Esophagus muscularis mucosa (tissue), 4 donors: ENCODE data around the gene MGAT1. TPM values are rescaled to one million over a fixed set of nuclear protein-coding genes. Genes with fewer than 3 reads are reported as not detected.

ENCODE experiments used
- DNase-seq: peaks from one replicate; pipeline ENCODE4 v3.0.0-alpha.2; 2017; ENCODE audit errors: extremely low spot score
- H3K27ac ChIP-seq, 4 donors: fragments of 200-600 bp; sonication (generic); replicated peaks in 1 of 4; 1 replicate in 3 of 4; 2 replicates in 1 of 4; pipeline ENCODE4 v1.5.1; 2016 to 2019; ENCODE audit warnings: mild to moderate bottlenecking in 1 of 4
- H3K27me3 ChIP-seq, 4 donors: fragments of 200-600 bp; sonication (generic); one replicate each; pipeline versions ENCODE4 v1.5.1 to v1.6.0; 2016 to 2019
- H3K36me3 ChIP-seq, 4 donors: fragments of 200-600 bp; sonication (generic); one replicate each; pipeline ENCODE4 v1.5.1; 2016 to 2019
- H3K4me1 ChIP-seq, 4 donors: fragments of 200-600 bp; sonication (generic); one replicate each; pipeline ENCODE4 v1.5.1; 2016 to 2019
- H3K4me3 ChIP-seq, 4 donors: fragments of 200-600 bp; sonication (generic); 1 replicate in 2 of 4; 2 replicates in 2 of 4; pipeline ENCODE4 v1.5.1; 2016 to 2019; ENCODE audit warnings: mild to moderate bottlenecking in 4 of 4, moderate library complexity in 1 of 4
- H3K9me3 ChIP-seq, 4 donors: fragments of 200-600 bp; sonication (generic); 1 replicate in 3 of 4; 2 replicates in 1 of 4; pipeline ENCODE4 v1.5.1; 2016 to 2019
- EP300 ChIP-seq: sonication (generic); formaldehyde crosslinking; IDR thresholded peaks from one replicate; pipeline ENCODE4 v1.6.1; 2017; ENCODE audit warnings: antibody characterized with exemption
- POLR2A ChIP-seq: fragments of 450-650 bp; IDR thresholded peaks from one replicate; pipeline ENCODE4 v1.6.1; 2017; ENCODE audit warnings: antibody characterized with exemption, moderate library complexity, mild to moderate bottlenecking, low read depth
- POLR2AphosphoS5 ChIP-seq, 2 donors: sonication (generic); formaldehyde crosslinking; IDR thresholded peaks; one replicate each; pipeline ENCODE4 v1.6.1; 2017; ENCODE audit warnings: antibody characterized with exemption in 2 of 2
- WGBS: methylation state at CpG from one replicate; pipeline ENCODE4 v1.1.5; 2018; 5-methylcytosine and 5-hydroxymethylcytosine counted together
- intact Hi-C: fragments of 100-400 bp; cut with DNase I; formaldehyde crosslinking; loops from one replicate; pipeline ENCODE4 v1.15.1; 2023
- total RNA-seq, 4 donors: library from RNA; depleted of rRNA; stranded (reverse); fragments of >200 nt; gene quantifications; one replicate each; pipeline versions ENCODE4 v1.1.0 to v1.2.1, GENCODE V29; 2016
- TF ChIP-seq, protein P1 (sequence below), 3 experiments: fragments of 200-600 bp in 2 of 3; fragments of 450-650 bp in 1 of 3; sonication (generic) in 2 of 3; IDR thresholded peaks; one replicate each; pipeline ENCODE4 v1.5.1; 2017 to 2019; ENCODE audit warnings: antibody characterized with exemption in 3 of 3, mild to moderate bottlenecking in 2 of 3, moderate library complexity in 1 of 3

MGAT1 gene
- total RNA-seq, 4 donors from 2014 or later: 132 to 205 (median 190) TPM

DNA sequence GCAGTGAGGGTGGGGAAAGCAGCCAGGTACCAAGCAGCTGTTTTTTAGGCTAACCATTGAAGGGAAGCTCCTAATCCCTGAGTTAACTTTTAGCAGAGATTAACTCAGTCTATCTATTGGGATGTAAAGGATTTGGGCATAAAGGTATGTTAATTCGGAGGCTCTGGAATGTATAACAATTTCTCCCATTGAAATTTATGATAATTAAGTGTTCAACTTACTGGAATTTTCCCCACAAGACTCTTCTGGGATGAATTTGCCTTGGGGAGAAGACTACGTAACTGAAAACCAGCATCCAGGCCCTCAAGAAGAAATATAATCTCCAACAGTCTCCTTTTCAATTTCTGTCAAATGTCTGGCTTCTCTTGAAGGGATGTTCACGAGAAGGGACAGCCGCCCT lies 34.9 kb upstream of the MGAT1 start:
- Histone ChIP-seq H3K4me1 (peaks cover 10 to 14% (median 12%) of the 10 kb centered on the region in 4 donors), H3K9me3 (no peaks in the 10 kb centered on the region), H3K27ac (no peak overlapping the region), H3K27me3 (no peaks in the 10 kb centered on the region), H3K36me3 (peaks cover 17 to 39% (median 28%) of the 10 kb centered on the region in 4 donors), H3K4me3 (no peak overlapping the region)
- 93% methylated on average over 4 of the region's 4 CpGs for WGBS
- TF ChIP-seq POLR2AphosphoS5 (IDR thresholded peaks at IDR 0.05): no peak
- no peak for TF ChIP-seq EP300
- TF ChIP-seq POLR2A: no peak
- TF ChIP-seq, protein P1, sequence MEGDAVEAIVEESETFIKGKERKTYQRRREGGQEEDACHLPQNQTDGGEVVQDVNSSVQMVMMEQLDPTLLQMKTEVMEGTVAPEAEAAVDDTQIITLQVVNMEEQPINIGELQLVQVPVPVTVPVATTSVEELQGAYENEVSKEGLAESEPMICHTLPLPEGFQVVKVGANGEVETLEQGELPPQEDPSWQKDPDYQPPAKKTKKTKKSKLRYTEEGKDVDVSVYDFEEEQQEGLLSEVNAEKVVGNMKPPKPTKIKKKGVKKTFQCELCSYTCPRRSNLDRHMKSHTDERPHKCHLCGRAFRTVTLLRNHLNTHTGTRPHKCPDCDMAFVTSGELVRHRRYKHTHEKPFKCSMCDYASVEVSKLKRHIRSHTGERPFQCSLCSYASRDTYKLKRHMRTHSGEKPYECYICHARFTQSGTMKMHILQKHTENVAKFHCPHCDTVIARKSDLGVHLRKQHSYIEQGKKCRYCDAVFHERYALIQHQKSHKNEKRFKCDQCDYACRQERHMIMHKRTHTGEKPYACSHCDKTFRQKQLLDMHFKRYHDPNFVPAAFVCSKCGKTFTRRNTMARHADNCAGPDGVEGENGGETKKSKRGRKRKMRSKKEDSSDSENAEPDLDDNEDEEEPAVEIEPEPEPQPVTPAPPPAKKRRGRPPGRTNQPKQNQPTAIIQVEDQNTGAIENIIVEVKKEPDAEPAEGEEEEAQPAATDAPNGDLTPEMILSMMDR (IDR thresholded peaks at IDR 0.05): no peak
- intact Hi-C loops: no loop called here
- no peak for DNase-seq

DNA sequence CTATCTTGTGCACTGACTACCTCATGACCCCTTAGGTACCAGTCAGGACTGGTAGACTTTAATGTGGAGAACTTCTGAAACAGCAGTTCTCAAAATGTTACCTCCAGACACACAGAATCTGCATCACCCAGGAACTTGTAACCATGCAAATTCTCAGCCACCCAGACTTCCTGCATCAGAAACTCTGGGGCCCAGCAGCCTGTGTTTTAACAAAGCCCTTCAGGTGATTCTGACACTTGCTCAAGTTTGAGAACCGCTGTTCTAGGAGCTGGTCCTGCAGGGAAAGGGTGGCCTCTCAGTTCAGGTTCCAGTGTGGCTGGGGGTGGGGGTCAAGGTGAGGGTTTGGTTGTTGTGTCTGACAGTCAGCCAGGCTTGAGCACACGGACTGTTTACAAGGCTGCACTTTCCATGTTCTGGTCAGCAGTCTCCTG lies 30.0 kb upstream of the MGAT1 start:
- TF ChIP-seq EP300: no peak
- TF ChIP-seq POLR2A: no peak
- TF ChIP-seq, protein P1 (IDR thresholded peaks at IDR 0.05): no peak
- no peak for TF ChIP-seq POLR2AphosphoS5 (IDR thresholded peaks at IDR 0.05)
- Histone ChIP-seq H3K4me1 (peaks cover 30 to 38% (median 34%) of the 10 kb centered on the region in 4 donors), H3K36me3 (peaks cover 17 to 42% (median 33%) of the 10 kb centered on the region in 4 donors), H3K4me3 (peak overlapping the region; percentile 88 to 99 (median 94)), H3K27me3 (no peaks in the 10 kb centered on the region), H3K9me3 (no peaks in the 10 kb centered on the region), H3K27ac (peak overlapping the region in 2 of 4 donors; percentile 98 to 99)
- no peak for DNase-seq
- no CpG with 5 or more reads among the region's 2 CpGs for WGBS
- intact Hi-C loops: loop anchor here (5.0 kb wide), 1 partner anchor 45 kb away; no protein-coding TSS in a partner anchor

DNA sequence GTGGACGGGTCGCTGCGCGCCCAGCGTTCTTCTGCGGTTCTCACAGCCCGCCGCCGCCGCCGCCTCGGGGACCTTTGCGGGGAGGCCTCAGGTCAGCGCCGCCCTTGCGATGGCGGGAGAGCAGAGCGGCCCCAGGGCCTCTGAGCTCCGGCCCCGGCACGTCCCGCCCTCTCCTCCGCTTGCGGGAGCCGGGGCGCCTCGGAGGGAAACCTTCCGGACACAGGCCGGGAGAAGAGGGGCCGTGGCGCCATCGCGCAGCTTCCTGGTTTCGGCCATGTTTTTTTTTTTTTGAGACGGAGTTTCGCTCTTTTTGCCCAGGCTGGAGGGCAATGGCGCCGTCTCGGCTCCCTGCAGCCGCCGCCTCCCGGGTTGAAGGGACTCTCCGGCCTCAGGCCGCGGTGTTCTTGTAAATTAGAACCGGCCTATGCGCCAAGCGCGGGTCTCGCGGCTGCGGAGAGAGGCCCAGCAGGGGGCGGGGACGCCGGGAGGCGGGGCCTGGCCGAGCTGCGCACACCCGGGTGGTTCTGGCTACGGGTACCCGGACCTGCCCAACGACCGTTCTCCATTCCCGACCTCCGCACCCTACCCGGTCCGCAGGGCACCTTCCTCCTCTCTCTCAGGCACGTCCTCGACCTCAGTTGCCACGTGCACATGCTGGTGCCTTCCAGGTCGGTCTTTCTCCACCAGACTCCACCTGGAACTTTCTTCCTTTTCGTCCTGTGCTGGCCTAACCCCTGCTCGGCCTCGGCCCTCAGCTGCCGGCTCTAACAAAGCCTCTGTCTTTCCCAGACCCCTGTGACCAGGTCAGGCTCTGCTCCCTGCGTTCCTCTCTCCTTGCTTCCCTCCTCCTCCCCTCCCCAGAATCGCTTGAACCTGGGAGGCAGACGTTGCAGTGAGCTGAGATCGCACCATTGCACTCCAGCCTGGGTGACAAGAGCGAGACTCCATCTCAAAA lies 28.8 kb upstream of the MGAT1 start:
- H3K27me3 ChIP-seq: no peaks in the 10 kb centered on the region
- peaks cover 10 to 30% (median 23%) of the 10 kb centered on the region in 4 donors for H3K36me3 ChIP-seq
- peak overlapping the region; percentile 88 to 99 (median 94) for H3K4me3 ChIP-seq
- intact Hi-C loops: loop anchor here (5.0 kb wide), 1 partner anchor 44 kb away; no protein-coding TSS in a partner anchor
- TF ChIP-seq POLR2A (peak; percentile 89), POLR2AphosphoS5 (IDR thresholded peaks at IDR 0.05) (peak; percentile 87 to 93), EP300 (no peak)
- TF ChIP-seq, protein P1 (IDR thresholded peaks at IDR 0.05): peak in 1 of 3 experiments; percentile 10
- peak overlapping the region; percentile 95 to 100 (median 98) for H3K27ac ChIP-seq
- DNase-seq: peak; percentile 95
- peaks cover 30 to 38% (median 34%) of the 10 kb centered on the region in 4 donors for H3K4me1 ChIP-seq
- 3% methylated on average over 44 of the region's 80 CpGs for WGBS
- no peaks in the 10 kb centered on the region for H3K9me3 ChIP-seq

DNA sequence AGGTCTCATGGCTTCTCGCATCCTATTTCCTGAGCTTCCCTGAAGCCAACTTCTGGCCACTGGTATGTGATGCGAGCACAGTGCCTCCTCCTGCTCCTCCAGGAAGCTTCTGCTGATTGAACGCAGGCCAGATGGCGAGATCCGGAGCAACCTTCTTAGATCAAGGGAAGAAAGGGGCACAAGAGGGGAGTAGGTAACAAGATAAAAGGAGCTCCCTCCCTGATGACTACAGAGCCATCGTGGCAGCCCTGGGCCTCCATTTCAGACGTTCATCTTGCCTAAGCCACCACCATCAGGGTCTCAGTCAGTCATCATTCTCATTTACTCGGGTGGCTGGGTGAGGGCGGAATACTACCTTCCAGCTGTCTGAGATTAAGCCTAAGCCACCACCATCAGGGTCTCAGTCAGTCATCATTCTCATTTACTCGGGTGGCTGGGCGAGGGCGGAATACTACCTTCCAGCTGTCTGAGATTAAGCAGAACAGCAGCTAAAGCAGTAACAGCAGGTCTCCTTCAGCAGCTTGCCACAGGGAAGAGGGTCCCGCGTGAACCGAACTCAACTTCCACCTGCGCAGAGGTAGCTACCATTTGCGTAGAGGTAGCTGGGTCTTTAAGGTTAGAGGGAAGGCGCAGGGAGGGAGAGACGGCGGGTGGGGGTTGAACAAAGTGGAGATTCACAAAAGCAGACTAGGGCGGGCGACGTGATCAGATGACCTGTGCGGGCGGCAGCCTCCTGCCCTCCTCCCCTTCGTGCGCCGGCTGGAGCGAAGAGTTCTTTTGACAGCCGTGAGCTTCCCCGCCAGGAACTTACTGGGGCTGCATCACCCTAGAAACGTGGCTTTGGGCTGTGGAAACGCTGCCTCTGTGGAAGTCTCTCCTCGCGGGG lies 27.9 kb upstream of the MGAT1 start:
- H3K36me3 ChIP-seq: peaks cover 10 to 21% (median 18%) of the 10 kb centered on the region in 4 donors
- peak overlapping the region; percentile 88 to 99 (median 94) for H3K4me3 ChIP-seq
- H3K27ac ChIP-seq: peak overlapping the region; percentile 95 to 100 (median 98)
- 27% methylated on average over 28 of the region's 35 CpGs for WGBS
- no peaks in the 10 kb centered on the region for H3K27me3 ChIP-seq
- intact Hi-C loops: loop anchor here (5.0 kb wide), 1 partner anchor 43 kb away; no protein-coding TSS in a partner anchor
- peak; percentile 30 for TF ChIP-seq POLR2A
- TF ChIP-seq POLR2AphosphoS5 (IDR thresholded peaks at IDR 0.05): peak in 1 of 2 donors; percentile 5
- TF ChIP-seq, protein P1 (IDR thresholded peaks at IDR 0.05): no peak
- peak; percentile 94 for DNase-seq
- H3K9me3 ChIP-seq: no peaks in the 10 kb centered on the region
- peaks cover 38 to 45% (median 42%) of the 10 kb centered on the region in 4 donors for H3K4me1 ChIP-seq
